Globus pallidus (tissue), 1 donor: Measurements from ENCODE around the gene KTN1.

ENCODE experiments used
- DNase-seq: peaks from one replicate; pipeline ENCODE4 v3.0.0-alpha.2; 2015; ENCODE audit warnings: low spot score

The KTN1 gene

GRCh38 chr14:55681096-55681495 is 101.1 kb downstream of the KTN1 start:
- DNase-seq = no peak

DNA sequence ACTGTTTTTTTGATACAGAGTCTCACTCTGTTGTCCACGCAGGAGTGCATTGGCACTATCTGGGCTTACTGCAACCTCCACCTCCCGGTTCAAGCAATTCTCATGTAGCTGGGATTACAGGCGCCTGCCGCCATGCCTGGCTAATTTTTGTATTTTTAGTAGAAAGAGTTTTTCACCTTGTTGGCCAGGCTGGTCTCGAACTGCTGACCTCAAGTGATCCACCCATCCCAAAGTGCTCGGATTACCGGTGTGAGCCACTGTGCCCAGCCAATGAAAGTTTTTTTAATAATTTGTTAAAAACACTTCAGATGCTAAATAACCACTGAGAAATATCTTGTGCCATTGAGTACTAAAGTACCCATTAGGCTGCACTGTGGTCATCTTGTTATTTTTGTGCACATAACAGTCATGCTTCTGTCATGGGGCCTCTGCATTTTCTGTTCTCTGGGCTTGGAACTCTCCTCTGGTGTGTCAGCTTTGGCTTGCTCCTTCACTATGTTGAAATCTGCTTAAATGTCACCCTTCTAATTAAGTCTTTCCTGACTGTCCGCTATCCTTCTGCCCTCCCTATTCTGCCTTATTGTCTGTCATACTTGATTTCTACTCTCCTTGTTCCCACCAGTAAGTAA is 105.1 kb downstream of the KTN1 start:
- DNase-seq = no peak

DNA sequence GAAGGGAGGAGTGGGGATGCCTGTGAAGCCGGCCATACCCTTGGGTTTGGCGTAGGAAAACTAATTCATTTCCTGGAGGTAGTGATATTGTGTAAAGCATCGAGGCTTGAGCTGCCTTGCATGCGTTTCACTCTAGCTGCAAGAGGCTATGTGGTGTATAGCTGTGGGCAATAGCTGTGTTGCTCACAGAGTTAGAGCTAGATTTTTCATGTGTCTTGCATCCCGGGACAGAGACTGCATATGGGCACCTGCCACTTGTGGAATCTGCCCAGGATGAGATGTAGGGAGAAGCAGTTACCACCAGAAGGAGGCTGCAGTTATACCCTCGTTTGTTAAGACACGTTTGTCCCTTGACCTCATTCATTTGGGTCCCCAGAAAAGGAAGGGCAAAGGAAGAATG is 106.7 kb downstream of the KTN1 start:
- no peak for DNase-seq

- no peak for DNase-seq
Measured at GRCh38 chr14:55688566-55688965, 108.6 kb downstream of the KTN1 start.

DNA sequence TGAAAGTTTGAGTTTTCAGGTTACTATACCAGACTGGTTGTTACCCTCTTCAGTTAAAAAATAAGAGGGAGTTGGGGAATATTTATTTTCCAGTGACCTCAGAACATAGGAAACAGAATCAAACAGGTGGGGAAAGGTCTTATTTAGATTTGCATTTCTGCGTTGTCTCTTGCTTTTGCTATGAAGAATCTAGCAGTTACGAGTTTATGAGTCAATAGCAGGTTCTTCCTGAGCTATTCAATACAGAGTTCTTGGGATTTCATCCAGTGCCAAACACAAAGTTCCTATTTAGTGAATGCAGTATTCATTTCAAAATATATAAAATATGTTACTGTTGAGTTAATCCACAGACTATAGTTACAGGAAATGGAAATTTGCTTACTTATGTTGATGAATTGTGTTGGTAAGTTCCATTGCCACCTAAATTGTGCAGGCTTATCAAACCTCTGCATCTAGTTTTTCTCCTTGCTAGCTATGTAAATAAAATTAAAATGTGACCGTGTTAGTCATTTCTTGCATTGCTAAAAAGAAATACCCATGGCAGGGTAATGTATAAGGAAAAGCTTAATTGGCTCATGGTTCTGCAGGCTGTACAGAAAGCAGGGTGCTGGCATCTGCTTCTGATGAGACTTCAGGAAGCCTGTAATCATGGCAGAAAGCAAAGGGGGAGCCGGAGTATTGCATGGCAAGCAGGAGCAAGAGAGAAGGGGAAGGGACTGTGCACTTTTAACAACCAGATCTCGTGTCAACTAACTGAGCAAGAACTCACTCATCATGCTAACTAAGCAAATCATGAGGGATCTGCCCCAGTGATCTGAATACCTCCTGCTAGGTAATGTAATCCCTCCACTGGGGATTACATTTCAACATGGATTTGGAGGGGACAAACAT is 110.2 kb downstream of the KTN1 start:
- DNase-seq = no peak

DNA sequence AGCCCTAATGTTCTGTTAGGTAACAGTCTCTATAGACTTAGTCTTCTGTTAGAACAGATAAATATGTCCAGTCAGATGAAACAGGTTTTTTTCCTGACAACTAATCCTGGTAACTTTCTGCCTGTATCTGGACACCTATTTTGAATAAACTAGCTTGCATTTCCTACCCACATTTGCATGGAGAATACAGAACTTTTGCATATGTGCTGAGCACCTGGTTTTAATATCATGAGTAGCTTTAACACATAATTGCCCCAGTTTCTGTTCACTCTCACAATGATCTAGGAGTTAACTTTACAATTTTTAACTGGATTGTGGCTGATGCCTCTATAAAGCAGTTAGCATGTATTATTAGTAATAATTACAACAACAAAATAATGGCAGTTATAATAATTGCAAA is 111.7 kb downstream of the KTN1 start:
- DNase-seq = no peak

DNA sequence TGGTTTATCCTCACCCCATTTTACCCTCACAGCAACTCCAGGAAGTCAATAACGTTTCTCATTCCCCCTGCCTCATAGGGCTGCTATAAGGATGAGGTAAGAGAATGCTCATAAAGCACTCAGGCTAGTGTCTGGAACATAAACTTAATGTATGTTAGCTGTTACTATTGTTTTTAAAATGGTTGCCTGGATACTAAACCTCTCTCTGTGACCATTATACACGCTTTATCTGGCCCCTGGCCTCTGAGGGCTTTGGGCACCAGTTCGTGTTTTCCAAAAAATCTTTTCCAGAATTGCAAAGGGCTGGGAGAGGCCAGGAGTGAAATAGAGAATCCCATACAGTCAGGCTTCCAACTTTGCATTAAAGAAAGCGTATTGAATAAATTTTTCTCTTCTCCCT is 113.9 kb downstream of the KTN1 start:
- no peak for DNase-seq

GRCh38 chr14:55697414-55697861 is 117.4 kb downstream of the KTN1 start:
- DNase-seq = no peak

- DNase-seq = no peak
Measured at GRCh38 chr14:55698051-55698450, 118.0 kb downstream of the KTN1 start.

DNA sequence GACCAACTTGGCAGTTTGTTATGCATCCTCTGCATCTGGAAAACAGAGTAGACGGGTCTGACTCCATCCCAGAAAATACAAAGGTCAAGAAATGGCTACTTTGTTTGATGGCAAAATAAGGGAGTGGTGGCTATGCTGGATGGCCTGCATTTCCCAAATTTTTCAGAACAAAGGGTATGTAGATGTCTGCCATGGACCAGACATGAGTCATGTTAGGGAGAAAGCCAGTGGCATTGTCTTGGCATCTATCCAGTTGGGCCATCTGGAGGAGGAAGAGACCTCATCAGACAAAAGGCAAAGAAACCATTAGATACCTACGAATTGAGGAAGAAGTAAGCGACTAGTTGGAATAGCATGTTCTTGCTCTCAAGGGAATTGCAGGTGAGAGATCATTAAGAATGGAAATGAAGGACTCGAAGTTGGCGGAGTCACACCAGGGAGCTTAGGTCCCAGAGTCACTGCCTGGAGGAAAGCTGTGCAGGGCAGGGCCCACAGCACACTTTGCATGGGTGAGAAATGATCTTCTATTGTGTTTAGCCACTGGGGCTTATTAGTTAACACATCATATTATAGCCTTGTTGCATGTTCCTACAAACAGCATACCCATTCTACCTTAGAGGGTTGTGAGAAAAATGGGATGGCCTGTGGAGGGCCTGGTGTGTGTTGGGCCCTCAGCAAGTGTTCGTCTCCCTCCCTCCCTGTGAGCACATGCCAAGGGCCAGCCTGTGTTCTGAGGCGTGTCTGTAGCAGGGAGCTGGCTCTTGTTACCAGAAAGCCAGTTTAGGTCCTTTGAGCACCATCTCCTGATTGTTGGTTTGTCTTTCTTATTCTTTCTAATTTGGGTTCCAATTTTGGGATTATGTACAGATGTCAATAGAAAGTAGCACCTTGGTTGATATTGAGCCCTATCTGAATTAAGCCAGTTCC is 119.4 kb downstream of the KTN1 start:
- DNase-seq = no peak

DNA sequence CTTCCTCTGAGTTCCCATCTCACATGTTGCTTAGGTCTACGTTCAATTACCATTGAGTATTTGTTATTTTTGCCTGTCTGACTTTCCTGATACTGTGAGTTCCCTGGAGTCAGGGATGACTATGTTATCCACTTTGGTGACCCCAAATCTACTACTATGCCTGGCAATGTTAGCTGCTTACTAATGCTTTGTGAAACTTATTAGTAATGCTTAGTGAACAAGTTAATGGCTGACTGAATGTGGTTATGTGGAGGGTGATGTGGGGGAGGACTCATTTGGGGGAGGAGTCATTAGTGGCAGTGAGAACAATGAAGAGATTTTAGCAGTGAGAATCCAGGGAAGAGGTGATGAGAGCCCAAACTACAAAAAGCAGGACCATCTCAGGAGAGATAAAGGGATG is 121.6 kb downstream of the KTN1 start:
- no peak for DNase-seq

GRCh38 chr14:55702511-55702910 is 122.5 kb downstream of the KTN1 start:
- no peak for DNase-seq

DNA sequence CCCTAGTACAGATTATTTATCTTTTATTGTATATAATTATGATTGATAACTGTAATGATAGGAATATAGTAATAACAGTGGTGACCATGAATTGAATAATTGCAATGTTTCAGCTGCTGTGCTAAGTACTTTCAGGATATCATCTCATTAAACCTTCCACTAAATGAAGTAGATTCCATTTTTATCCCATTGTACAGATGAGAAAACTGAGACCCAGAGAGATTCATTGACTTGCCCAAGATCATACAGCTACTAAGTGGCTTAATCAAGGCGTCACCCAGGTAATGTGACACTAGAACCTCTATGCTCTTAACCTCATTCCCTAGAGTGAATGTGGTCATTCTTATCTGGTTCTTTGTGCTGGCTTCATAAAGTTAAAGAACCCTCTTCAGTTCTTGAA is 124.6 kb downstream of the KTN1 start:
- DNase-seq = no peak

- no peak for DNase-seq
Measured at GRCh38 chr14:55705651-55706364, 125.8 kb downstream of the KTN1 start.

GRCh38 chr14:55706365-55706684 is 126.3 kb downstream of the KTN1 start:
- no peak for DNase-seq

- DNase-seq = no peak
Measured at GRCh38 chr14:55706893-55707292, 126.9 kb downstream of the KTN1 start.

DNA sequence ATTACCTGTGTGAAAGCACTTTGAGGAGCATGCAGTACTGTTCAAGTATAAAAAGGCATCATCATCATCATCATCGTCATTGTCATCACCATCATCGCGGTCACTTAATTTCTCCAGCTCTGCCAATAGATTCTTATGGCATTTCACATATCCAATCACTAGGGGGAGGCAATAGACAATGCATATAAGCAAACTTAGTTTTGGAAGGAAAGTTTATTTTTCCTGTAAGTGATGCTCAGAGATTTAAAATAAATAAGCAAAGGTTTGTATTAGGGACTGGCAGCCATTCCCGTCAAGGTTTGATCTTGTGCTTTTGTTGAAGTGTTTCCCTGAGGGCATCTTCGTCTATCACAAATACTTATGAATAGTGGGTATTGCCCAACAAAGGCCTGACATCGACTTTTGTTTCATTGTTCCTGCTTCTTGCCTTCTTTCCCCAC is 127.4 kb downstream of the KTN1 start:
- peak; percentile 41 for DNase-seq

DNA sequence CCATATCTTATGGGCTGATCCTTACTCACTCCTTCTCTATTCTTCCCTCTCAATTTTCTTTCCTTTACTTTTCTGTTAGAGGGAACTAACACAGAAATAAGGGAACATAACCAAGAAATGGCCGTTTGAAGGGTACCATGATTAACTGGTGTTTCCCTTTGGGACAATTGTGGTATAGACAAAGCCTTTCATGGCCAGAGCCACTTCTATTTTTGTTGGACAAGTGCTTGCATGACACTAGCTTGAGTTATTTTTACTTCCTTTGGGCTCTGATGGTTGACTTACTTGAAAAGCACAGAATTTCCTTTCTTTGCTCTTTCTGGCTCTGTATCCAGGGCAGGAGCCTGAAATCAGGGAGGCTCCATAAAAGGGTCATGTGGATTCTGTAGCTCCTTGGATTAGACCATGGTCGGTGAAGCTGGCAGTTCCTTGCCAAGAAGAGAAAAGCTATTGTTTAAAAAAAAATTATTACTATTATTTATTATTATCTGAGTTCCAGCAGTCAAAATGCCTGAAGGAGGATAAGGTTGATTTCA is 130.6 kb downstream of the KTN1 start:
- DNase-seq = no peak

DNA sequence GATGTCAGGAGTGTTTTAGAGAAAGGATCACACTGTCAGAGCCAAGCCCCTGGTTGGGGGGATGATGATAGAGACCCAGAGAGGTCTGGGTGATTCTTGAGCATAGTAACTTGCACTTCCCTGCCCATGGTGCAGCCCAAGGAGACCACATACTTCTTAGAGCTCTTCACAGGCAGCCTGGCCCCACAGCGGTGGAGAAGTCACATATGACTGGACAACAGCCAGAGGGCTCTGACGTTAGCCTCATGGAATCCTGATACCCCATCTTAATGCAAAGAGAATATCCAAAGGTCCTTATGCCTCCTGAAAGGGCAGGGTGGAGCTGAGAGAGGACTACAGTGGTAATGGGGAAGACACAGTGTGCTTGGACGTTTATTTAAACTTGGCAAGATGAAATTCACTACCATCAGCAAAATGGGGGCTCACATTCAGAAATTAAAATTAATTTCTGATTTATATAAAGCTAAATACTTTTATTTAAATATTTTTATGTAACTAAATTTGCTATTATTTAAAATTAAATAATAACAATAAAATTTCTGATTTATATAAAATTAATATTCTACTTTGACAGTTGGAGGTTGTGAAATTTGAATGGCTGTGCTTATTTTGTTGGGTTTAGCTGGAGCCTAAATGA is 131.3 kb downstream of the KTN1 start:
- DNase-seq = no peak

GRCh38 chr14:55712491-55712890 is 132.5 kb downstream of the KTN1 start:
- peak; percentile 53 for DNase-seq

DNA sequence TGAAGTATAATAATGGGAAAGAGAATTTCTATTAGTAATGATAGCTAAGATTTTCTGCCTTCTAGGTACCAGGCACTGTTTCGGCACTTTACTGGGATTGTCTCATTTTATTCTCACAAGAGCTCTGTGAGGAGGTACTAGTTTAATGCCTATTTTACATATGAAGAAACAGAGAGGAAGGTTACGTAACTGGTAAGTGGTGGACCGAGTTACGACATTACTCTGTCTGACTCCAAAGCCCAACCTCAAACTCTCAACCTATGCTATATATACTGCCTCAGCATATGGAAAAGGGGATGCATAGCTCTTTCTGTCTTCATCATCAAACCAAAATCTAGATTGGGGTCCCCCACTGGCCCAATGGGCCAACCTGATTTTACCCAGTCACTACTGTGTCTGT is 133.5 kb downstream of the KTN1 start:
- DNase-seq = no peak
